Esophagus squamous epithelium (tissue), 5 donors: ENCODE results near the gene HBS1L. TPM values are rescaled to one million over a fixed set of nuclear protein-coding genes. Genes with fewer than 3 reads are reported as not detected.

Experiments used
- DNase-seq: peaks from one replicate; lab custom pipeline; 2025; lab: John Stamatoyannopoulos, UW
- H3K27ac ChIP-seq, 4 donors: fragments of 200-600 bp; sonication (generic); one replicate each; pipeline ENCODE4 v1.5.1; 2016 to 2019; ENCODE audit warnings: mild to moderate bottlenecking in 1 of 4
- H3K27me3 ChIP-seq, 4 donors: fragments of 200-600 bp; sonication (generic); 1 replicate in 3 of 4; 2 replicates in 1 of 4; pipeline versions ENCODE4 v1.5.1 to v1.6.0; 2017 to 2021; ENCODE audit warnings: antibody characterized with exemption in 1 of 4
- H3K36me3 ChIP-seq, 3 donors: fragments of 200-600 bp; sonication (generic); one replicate each; pipeline ENCODE4 v1.5.1; 2016 to 2019
- H3K4me1 ChIP-seq, 3 donors: fragments of 200-600 bp; sonication (generic); one replicate each; pipeline ENCODE4 v1.5.1; 2017 to 2019
- H3K4me3 ChIP-seq, 4 donors: fragments of 200-600 bp; sonication (generic); 1 replicate in 3 of 4; 2 replicates in 1 of 4; pipeline ENCODE4 v1.5.1; 2016 to 2019; ENCODE audit warnings: mild to moderate bottlenecking in 2 of 4, moderate library complexity in 1 of 4
- H3K9me3 ChIP-seq, 3 donors: fragments of 200-600 bp; sonication (generic); one replicate each; pipeline ENCODE4 v1.5.1; 2016 to 2019
- CTCF ChIP-seq, 6 experiments: fragments of 450-650 bp in 4 of 6; fragments of 200-600 bp in 2 of 6; sonication (generic) in 2 of 6; IDR thresholded peaks; one replicate each; pipeline ENCODE4 v1.5.1; 2016 to 2019; ENCODE audit warnings: antibody characterized with exemption in 6 of 6, mild to moderate bottlenecking in 4 of 6, moderate library complexity in 4 of 6
- POLR2A ChIP-seq, 4 donors: fragments of 450-650 bp; IDR thresholded peaks; one replicate each; pipeline ENCODE4 v1.6.1; 2017; ENCODE audit warnings: antibody characterized with exemption in 4 of 4, mild to moderate bottlenecking in 4 of 4, moderate library complexity in 3 of 4
- WGBS, 2 donors: methylation state at CpG; one replicate each; pipeline ENCODE4 v1.1.5; 2018; 5-methylcytosine and 5-hydroxymethylcytosine counted together
- intact Hi-C: fragments of 100-400 bp; cut with DNase I; formaldehyde crosslinking; loops from one replicate; pipeline ENCODE4 v1.15.0; 2022
- total RNA-seq, 4 donors: library from RNA; depleted of rRNA; stranded (reverse); fragments of >200 nt; gene quantifications; one replicate each; pipeline ENCODE4 v1.1.0, GENCODE V29; 2016
- donor health status: DM: yes; HTN: yes; CAD: no.

Gene HBS1L
- total RNA-seq, 4 donors from 2014 or later: 41.6 to 65.3 (median 45.8) TPM

- peaks cover 0 to 10% (median 0%) of the 10 kb centered on the region in 3 donors for H3K9me3 ChIP-seq
- intact Hi-C loops: no loop called here
- no peak overlapping the region for H3K27ac ChIP-seq
- TF ChIP-seq POLR2A (IDR thresholded peaks at IDR 0.05): no peak
- no peak for TF ChIP-seq CTCF (IDR thresholded peaks at IDR 0.05)
- peaks cover 0 to 5% (median 0%) of the 10 kb centered on the region in 4 donors for H3K27me3 ChIP-seq
- H3K36me3 ChIP-seq: no peaks in the 10 kb centered on the region
- no peak for DNase-seq
- no peak overlapping the region for H3K4me3 ChIP-seq
- 54 to 67% methylated on average over 1 of the region's 1 CpG for WGBS, 2 donors
- H3K4me1 ChIP-seq: no peaks in the 10 kb centered on the region
Measured at GRCh38 chr6:135081966-135082365, 27.3 kb upstream of the HBS1L start.

- TF ChIP-seq CTCF (IDR thresholded peaks at IDR 0.05) (no peak), POLR2A (IDR thresholded peaks at IDR 0.05) (no peak)
- intact Hi-C loops: no loop called here
- no peaks in the 10 kb centered on the region for H3K36me3 ChIP-seq
- H3K4me1 ChIP-seq: peaks cover 0 to 14% (median 0%) of the 10 kb centered on the region in 3 donors
- WGBS, 2 donors: 59 to 63% methylated on average over 1 of the region's 1 CpG
- H3K27ac ChIP-seq: no peak overlapping the region
- no peak overlapping the region for H3K4me3 ChIP-seq
- H3K9me3 ChIP-seq: no peaks in the 10 kb centered on the region
- peaks cover 0 to 5% (median 0%) of the 10 kb centered on the region in 4 donors for H3K27me3 ChIP-seq
- no peak for DNase-seq
Measured at GRCh38 chr6:135075018-135075417, 20.4 kb upstream of the HBS1L start.

GRCh38 chr6:135073756-135074393 lies 19.3 kb upstream of the HBS1L start:
- Histone ChIP-seq H3K27ac (no peak overlapping the region), H3K27me3 (peaks cover 0 to 5% (median 0%) of the 10 kb centered on the region in 4 donors), H3K36me3 (no peaks in the 10 kb centered on the region), H3K4me1 (peaks cover 0 to 14% (median 0%) of the 10 kb centered on the region in 3 donors), H3K4me3 (no peak overlapping the region), H3K9me3 (no peaks in the 10 kb centered on the region)
- TF ChIP-seq POLR2A (IDR thresholded peaks at IDR 0.05) (no peak), CTCF (IDR thresholded peaks at IDR 0.05) (no peak)
- intact Hi-C loops: no loop called here
- 40 to 48% methylated on average over 2 of the region's 2 CpGs for WGBS, 2 donors
- DNase-seq: no peak

GRCh38 chr6:135073217-135073616 lies 18.6 kb upstream of the HBS1L start:
- Histone ChIP-seq H3K9me3 (no peaks in the 10 kb centered on the region), H3K27me3 (peaks cover 0 to 4% (median 0%) of the 10 kb centered on the region in 4 donors), H3K27ac (no peak overlapping the region), H3K36me3 (no peaks in the 10 kb centered on the region), H3K4me1 (peaks cover 0 to 14% (median 0%) of the 10 kb centered on the region in 3 donors), H3K4me3 (no peak overlapping the region)
- TF ChIP-seq CTCF (IDR thresholded peaks at IDR 0.05): no peak
- TF ChIP-seq POLR2A (IDR thresholded peaks at IDR 0.05): no peak
- DNase-seq: no peak
- 53 to 58% methylated on average over 1 of the region's 1 CpG for WGBS, 2 donors
- intact Hi-C loops: no loop called here

- Histone ChIP-seq H3K27me3 (no peaks in the 10 kb centered on the region), H3K9me3 (no peaks in the 10 kb centered on the region), H3K27ac (no peak overlapping the region), H3K4me1 (peaks cover 0 to 14% (median 0%) of the 10 kb centered on the region in 3 donors), H3K36me3 (no peaks in the 10 kb centered on the region), H3K4me3 (no peak overlapping the region)
- WGBS, 2 donors: 49 to 64% methylated on average over 3 of the region's 3 CpGs
- intact Hi-C loops: no loop called here
- TF ChIP-seq CTCF (IDR thresholded peaks at IDR 0.05): no peak
- TF ChIP-seq POLR2A (IDR thresholded peaks at IDR 0.05): no peak
- no peak for DNase-seq
Measured at GRCh38 chr6:135072753-135073152, 18.1 kb upstream of the HBS1L start.
